PFSK-1 (cell line): ENCODE data around the gene BTF3L4.

Experiments
- POLR2AphosphoS5 ChIP-seq: IDR thresholded peaks from 2 replicates; pipeline ENCODE4 v1.6.1; 2012; ENCODE audit warnings: low read depth, mild to moderate bottlenecking, control low read depth, low read length, moderate library complexity
- TF ChIP-seq, protein P1 (sequence below), 2 experiments: IDR thresholded peaks; 2 replicates each; pipeline versions ENCODE4 v1.6.1 to v1.8.0; 2011 to 2012; ENCODE audit warnings: low read depth in 2 of 2, low read length in 2 of 2, control low read depth in 1 of 2, inconsistent platforms in 1 of 2, mild to moderate bottlenecking in 1 of 2, moderate library complexity in 1 of 2; ENCODE audit not compliant: insufficient read depth in 1 of 2

DNA sequence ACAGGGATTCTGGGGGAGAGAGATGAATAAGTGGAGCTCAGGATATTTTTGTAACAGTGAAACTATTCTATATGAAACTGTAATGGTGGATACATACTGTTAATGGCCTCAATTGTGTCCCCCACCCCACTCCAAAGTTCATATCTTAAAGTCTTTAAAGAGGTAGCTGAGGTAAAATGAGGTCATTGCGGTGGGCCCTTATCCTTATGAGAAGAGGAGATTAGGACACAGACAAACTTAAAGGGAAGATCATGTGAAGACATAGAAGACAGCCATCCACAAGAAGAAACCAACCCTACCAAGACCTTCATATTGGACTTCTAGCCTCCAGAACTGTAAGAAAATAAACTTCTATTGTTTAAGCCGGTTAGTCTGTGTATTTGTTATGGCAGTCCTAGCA, 10.9 kb upstream of the BTF3L4 start:
- TF ChIP-seq, protein P1, sequence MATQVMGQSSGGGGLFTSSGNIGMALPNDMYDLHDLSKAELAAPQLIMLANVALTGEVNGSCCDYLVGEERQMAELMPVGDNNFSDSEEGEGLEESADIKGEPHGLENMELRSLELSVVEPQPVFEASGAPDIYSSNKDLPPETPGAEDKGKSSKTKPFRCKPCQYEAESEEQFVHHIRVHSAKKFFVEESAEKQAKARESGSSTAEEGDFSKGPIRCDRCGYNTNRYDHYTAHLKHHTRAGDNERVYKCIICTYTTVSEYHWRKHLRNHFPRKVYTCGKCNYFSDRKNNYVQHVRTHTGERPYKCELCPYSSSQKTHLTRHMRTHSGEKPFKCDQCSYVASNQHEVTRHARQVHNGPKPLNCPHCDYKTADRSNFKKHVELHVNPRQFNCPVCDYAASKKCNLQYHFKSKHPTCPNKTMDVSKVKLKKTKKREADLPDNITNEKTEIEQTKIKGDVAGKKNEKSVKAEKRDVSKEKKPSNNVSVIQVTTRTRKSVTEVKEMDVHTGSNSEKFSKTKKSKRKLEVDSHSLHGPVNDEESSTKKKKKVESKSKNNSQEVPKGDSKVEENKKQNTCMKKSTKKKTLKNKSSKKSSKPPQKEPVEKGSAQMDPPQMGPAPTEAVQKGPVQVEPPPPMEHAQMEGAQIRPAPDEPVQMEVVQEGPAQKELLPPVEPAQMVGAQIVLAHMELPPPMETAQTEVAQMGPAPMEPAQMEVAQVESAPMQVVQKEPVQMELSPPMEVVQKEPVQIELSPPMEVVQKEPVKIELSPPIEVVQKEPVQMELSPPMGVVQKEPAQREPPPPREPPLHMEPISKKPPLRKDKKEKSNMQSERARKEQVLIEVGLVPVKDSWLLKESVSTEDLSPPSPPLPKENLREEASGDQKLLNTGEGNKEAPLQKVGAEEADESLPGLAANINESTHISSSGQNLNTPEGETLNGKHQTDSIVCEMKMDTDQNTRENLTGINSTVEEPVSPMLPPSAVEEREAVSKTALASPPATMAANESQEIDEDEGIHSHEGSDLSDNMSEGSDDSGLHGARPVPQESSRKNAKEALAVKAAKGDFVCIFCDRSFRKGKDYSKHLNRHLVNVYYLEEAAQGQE (IDR thresholded peaks at IDR 0.05; ENCODE audit: insufficient read depth in 1 of 2, low read depth in 2 of 2, low read length in 2 of 2), result no peak
- TF ChIP-seq POLR2AphosphoS5, result no peak
